ENCODE results near the gene EEFSEC. TPM values are rescaled to one million over a fixed set of nuclear protein-coding genes. Genes with fewer than 3 reads are reported as not detected.

EEFSEC gene
- total RNA-seq, 2 experiments from 2014 or later: 17.7 to 25.3 TPM

- Histone ChIP-seq H3K4me3 (ENCODE audit: low read depth, low read length, poor library complexity, severe bottlenecking) (no peak overlapping the region), H3K36me3 (ENCODE audit: insufficient read depth, low read length) (0 out of 2 replicates have a peak, but pooled peaks cover 2% of the 10 kb centered on the region), H4K20me1 (ENCODE audit: insufficient read depth, low read length) (no peaks in the 10 kb centered on the region), H3K27ac (ENCODE audit: low read depth, low read length, poor library complexity, severe bottlenecking) (no peak overlapping the region), H3K4me1 (ENCODE audit: insufficient read depth, low read length, poor library complexity, severe bottlenecking) (no peaks in the 10 kb centered on the region), H3K9me2 (ENCODE audit: insufficient read depth, low read length) (no peaks in the 10 kb centered on the region), H3K4me2 (ENCODE audit: low read length) (no peak overlapping the region), H2AFZ (ENCODE audit: low read length) (no peak overlapping the region), H3K79me2 (ENCODE audit: insufficient read depth, low read depth, low read length) (no peaks in the 10 kb centered on the region), H3K9me3 (ENCODE audit: low read length) (no peaks in the 10 kb centered on the region)
- intact Hi-C loops (cut with micrococcal nuclease; ENCODE audit: unreplicated experiment): no loop called here
- BruUV-seq (replicated peaks): no TSS peak
- no peak for DNase-seq (ENCODE audit: low spot score)
- CTCF ChIA-PET (ENCODE audit: unreplicated experiment): interaction anchor here (0.6 to 1.1 kb wide), 2 partner anchors 9 to 176 kb away, joined by 3 read pairs; no protein-coding TSS in a partner anchor
- POLR2A ChIA-PET: no interaction called here
- TF ChIP-seq CTCF (conservative IDR thresholded peaks at IDR 0.05; ENCODE audit: low read length) (no peak), EZH2phosphoT487 (IDR thresholded peaks at IDR 0.05; ENCODE audit: borderline replicate concordance, low read depth, low read length) (no peak)
Measured at GRCh38 chr3:128273109-128273840, 120.0 kb downstream of the EEFSEC start.

DNA sequence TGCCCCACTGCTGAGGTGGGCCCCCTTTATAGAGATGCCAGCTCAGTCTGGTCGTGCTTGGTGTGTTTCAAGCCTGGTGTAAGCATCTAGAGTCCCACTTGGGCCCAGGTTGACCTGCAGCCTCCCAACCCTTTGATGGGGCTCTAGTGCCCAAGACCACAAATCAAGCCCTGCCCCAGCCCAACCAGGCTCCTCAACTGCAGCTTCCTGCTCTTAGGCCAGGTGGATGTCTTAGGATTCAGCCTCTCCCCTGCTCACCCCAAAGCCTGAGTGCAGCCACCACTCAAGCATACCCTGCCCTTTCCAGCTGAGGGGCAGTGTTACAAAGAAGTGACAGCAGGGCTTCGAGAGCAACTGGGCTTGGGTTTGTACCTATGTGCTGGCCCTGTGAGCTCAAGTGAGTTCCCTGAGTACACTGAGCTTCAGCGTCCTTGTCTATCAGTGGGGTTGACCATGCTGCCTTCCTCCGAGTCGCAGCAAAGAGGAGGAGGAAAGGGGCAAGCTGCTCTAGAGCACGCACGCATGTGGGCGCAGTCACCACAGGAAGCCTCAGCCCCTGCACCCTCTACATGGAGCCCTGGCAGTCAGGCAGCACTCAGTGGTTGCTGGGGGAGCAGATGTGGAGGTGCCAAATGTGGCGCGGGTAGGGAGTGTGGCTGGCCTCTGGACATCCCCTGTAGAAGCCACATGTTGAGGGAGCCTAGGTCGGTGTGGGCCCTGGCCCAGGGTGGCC lies 120.7 kb downstream of the EEFSEC start:
- BruUV-seq (replicated peaks): no TSS peak

More for the DNA sequence above, 120.7 kb downstream of the EEFSEC start:
- Histone ChIP-seq H4K20me1 (ENCODE audit: insufficient read depth, low read length) (no peaks in the 10 kb centered on the region), H3K4me3 (ENCODE audit: low read depth, low read length, poor library complexity, severe bottlenecking) (no peak overlapping the region), H2AFZ (ENCODE audit: low read length) (no peak overlapping the region), H3K4me2 (ENCODE audit: low read length) (no peak overlapping the region), H3K9me2 (ENCODE audit: insufficient read depth, low read length) (no peaks in the 10 kb centered on the region), H3K79me2 (ENCODE audit: insufficient read depth, low read depth, low read length) (no peaks in the 10 kb centered on the region), H3K27ac (ENCODE audit: low read depth, low read length, poor library complexity, severe bottlenecking) (no peak overlapping the region), H3K36me3 (ENCODE audit: insufficient read depth, low read length) (no peaks in the 10 kb centered on the region), H3K9me3 (ENCODE audit: low read length) (no peaks in the 10 kb centered on the region), H3K4me1 (ENCODE audit: insufficient read depth, low read length, poor library complexity, severe bottlenecking) (no peaks in the 10 kb centered on the region)
- DNase-seq (ENCODE audit: low spot score): no peak
- intact Hi-C loops (cut with micrococcal nuclease; ENCODE audit: unreplicated experiment): no loop called here
- TF ChIP-seq EZH2phosphoT487 (IDR thresholded peaks at IDR 0.05; ENCODE audit: borderline replicate concordance, low read depth, low read length): no peak
- TF ChIP-seq CTCF (conservative IDR thresholded peaks at IDR 0.05; ENCODE audit: low read length): no peak
- CTCF ChIA-PET (ENCODE audit: unreplicated experiment): interaction anchor here (0.6 to 1.1 kb wide), 2 partner anchors 10 to 176 kb away, joined by 3 read pairs; no protein-coding TSS in a partner anchor
- POLR2A ChIA-PET: interaction anchor here (0.7 kb wide), 1 partner anchor 32 kb away, joined by 3 read pairs; no protein-coding TSS in a partner anchor

Data from OCI-LY7 (cell line).